Urothelium cell line (cell line): ENCODE measurements around the gene MMP10.

Experiments used
- DNase-seq: peaks from one replicate; pipeline ENCODE4 v3.0.0; 2011; ENCODE audit warnings: low spot score, mixed read lengths
- FAIRE-seq: peaks from 2 replicates; lab custom pipeline; 2011; peaks lifted over from hg19 to GRCh38; lab: Jason Lieb, UNC

Gene MMP10

GRCh38 chr11:102780491-102780918 lies at the start of gene MMP10:
Gene MMP10 (minus strand): TSS chr11:102780628. CDS start chr11:102780591, 37 bp downstream.
- DNase-seq (peak; percentile 77), FAIRE-seq (no peak)

- FAIRE-seq (no peak), DNase-seq (no peak)
These were observed 49.0 kb upstream of the MMP10 start for GRCh38 chr11:102829316-102830000.

- DNase-seq (no peak), FAIRE-seq (no peak)
These were observed 44.1 kb upstream of the MMP10 start for GRCh38 chr11:102824556-102824955.

GRCh38 chr11:102819491-102819890 lies 39.1 kb upstream of the MMP10 start:
- FAIRE-seq, result no peak

GRCh38 chr11:102813484-102813883 lies 33.1 kb upstream of the MMP10 start:
- DNase-seq, result no peak
- no peak for FAIRE-seq

More at GRCh38 chr11:102819491-102819890, 39.1 kb upstream of the MMP10 start:
- DNase-seq, result no peak

- DNase-seq (no peak), FAIRE-seq (no peak)
These were observed 31.8 kb upstream of the MMP10 start for GRCh38 chr11:102812188-102812587.

- DNase-seq (peak; percentile 48), FAIRE-seq (no peak)
These were observed 30.7 kb upstream of the MMP10 start for GRCh38 chr11:102810950-102811660.

GRCh38 chr11:102809971-102810370 lies 29.5 kb upstream of the MMP10 start:
- no peak for DNase-seq
- FAIRE-seq, result no peak

- FAIRE-seq, result no peak
These were observed 27.5 kb upstream of the MMP10 start for GRCh38 chr11:102807921-102808320.

GRCh38 chr11:102806296-102806695 lies 25.9 kb upstream of the MMP10 start:
- DNase-seq (no peak), FAIRE-seq (no peak)

More at GRCh38 chr11:102807921-102808320, 27.5 kb upstream of the MMP10 start:
- no peak for DNase-seq

- FAIRE-seq (no peak), DNase-seq (peak; percentile 21)
These were observed 21.9 kb upstream of the MMP10 start for GRCh38 chr11:102802341-102802740.

GRCh38 chr11:102800767-102801166 lies 20.3 kb upstream of the MMP10 start:
- FAIRE-seq, result no peak

GRCh38 chr11:102799681-102800340 lies 19.4 kb upstream of the MMP10 start:
- DNase-seq, result no peak
- FAIRE-seq, result no peak

More at GRCh38 chr11:102800767-102801166, 20.3 kb upstream of the MMP10 start:
- no peak for DNase-seq

- DNase-seq, result no peak
- no peak for FAIRE-seq
These were observed 17.8 kb upstream of the MMP10 start, which contains the start of gene MMP1 for GRCh38 chr11:102798012-102798746. Gene MMP1 (minus strand): TSS chr11:102798160. CDS start chr11:102798092, 68 bp downstream.

GRCh38 chr11:102794382-102794781 lies 14.0 kb upstream of the MMP10 start:
- DNase-seq (peak; percentile 43), FAIRE-seq (no peak)

- DNase-seq (no peak), FAIRE-seq (no peak)
These were observed 13.4 kb upstream of the MMP10 start for GRCh38 chr11:102793677-102794290.

- DNase-seq (no peak), FAIRE-seq (no peak)
These were observed 12.2 kb upstream of the MMP10 start for GRCh38 chr11:102792604-102793003.

- no peak for DNase-seq
- no peak for FAIRE-seq
These were observed 11.0 kb upstream of the MMP10 start for GRCh38 chr11:102791271-102792036.

GRCh38 chr11:102788334-102788995 lies 8.0 kb upstream of the MMP10 start:
- DNase-seq, result no peak
- no peak for FAIRE-seq
